Measurements from ENCODE around the gene F8. TPM values are rescaled to one million over a fixed set of nuclear protein-coding genes. Genes with fewer than 3 reads are reported as not detected.

The F8 gene
- total RNA-seq, 1 donor = 3.6 TPM

GRCh38 chrX:154809939-154810665, 212.4 kb downstream of the F8 start:
- no peak overlapping the region for H3K4me3 ChIP-seq (ENCODE audit: low read length)
- no peaks in the 10 kb centered on the region for H3K9me3 ChIP-seq (ENCODE audit: low read depth, low read length)
- H3K27me3 ChIP-seq (ENCODE audit: insufficient read depth, low read length) = no peaks in the 10 kb centered on the region
- peaks cover 7% of the 10 kb centered on the region for H3K4me1 ChIP-seq (ENCODE audit: insufficient read depth, low read length)

- no peaks in the 10 kb centered on the region for H3K27me3 ChIP-seq (ENCODE audit: insufficient read depth, low read length)
- H3K4me1 ChIP-seq (ENCODE audit: insufficient read depth, low read length) = peaks cover 29% of the 10 kb centered on the region
- no peak overlapping the region for H3K4me3 ChIP-seq (ENCODE audit: low read length)
- no peaks in the 10 kb centered on the region for H3K9me3 ChIP-seq (ENCODE audit: low read depth, low read length)
Measured at GRCh38 chrX:154806837-154807501, 215.6 kb downstream of the F8 start.

- peaks cover 40% of the 10 kb centered on the region for H3K4me1 ChIP-seq (ENCODE audit: insufficient read depth, low read length)
- no peaks in the 10 kb centered on the region for H3K9me3 ChIP-seq (ENCODE audit: low read depth, low read length)
- H3K4me3 ChIP-seq (ENCODE audit: low read length) = peak overlapping the region; percentile 64
- no peaks in the 10 kb centered on the region for H3K27me3 ChIP-seq (ENCODE audit: insufficient read depth, low read length)
Measured at GRCh38 chrX:154805696-154806091, 216.8 kb downstream of the F8 start.

- Histone ChIP-seq H3K9me3 (ENCODE audit: low read depth, low read length) (no peaks in the 10 kb centered on the region), H3K4me3 (ENCODE audit: low read length) (peak within 1 kb of the TSS; percentile 64), H3K4me1 (ENCODE audit: insufficient read depth, low read length) (peaks cover 46% of the 10 kb centered on the region), H3K27me3 (ENCODE audit: insufficient read depth, low read length) (no peaks in the 10 kb centered on the region)
Measured at GRCh38 chrX:154804957-154805695, 217.4 kb downstream of the F8 start, which contains the start of gene MPP1. Gene MPP1 (minus strand): TSS chrX:154805485. CDS start chrX:154805373, 112 bp downstream.

- peaks cover 53% of the 10 kb centered on the region for H3K4me1 ChIP-seq (ENCODE audit: insufficient read depth, low read length)
- no peaks in the 10 kb centered on the region for H3K27me3 ChIP-seq (ENCODE audit: insufficient read depth, low read length)
- H3K4me3 ChIP-seq (ENCODE audit: low read length) = peak overlapping the region; percentile 64
- H3K9me3 ChIP-seq (ENCODE audit: low read depth, low read length) = no peaks in the 10 kb centered on the region
Measured at GRCh38 chrX:154804261-154804956, 218.1 kb downstream of the F8 start.

GRCh38 chrX:154802947-154803346, 219.6 kb downstream of the F8 start:
- Histone ChIP-seq H3K4me3 (ENCODE audit: low read length) (no peak overlapping the region), H3K9me3 (ENCODE audit: low read depth, low read length) (no peaks in the 10 kb centered on the region), H3K4me1 (ENCODE audit: insufficient read depth, low read length) (peaks cover 67% of the 10 kb centered on the region), H3K27me3 (ENCODE audit: insufficient read depth, low read length) (no peaks in the 10 kb centered on the region)

- no peak overlapping the region for H3K4me3 ChIP-seq (ENCODE audit: low read length)
- peaks cover 81% of the 10 kb centered on the region for H3K4me1 ChIP-seq (ENCODE audit: insufficient read depth, low read length)
- no peaks in the 10 kb centered on the region for H3K9me3 ChIP-seq (ENCODE audit: low read depth, low read length)
- H3K27me3 ChIP-seq (ENCODE audit: insufficient read depth, low read length) = no peaks in the 10 kb centered on the region
Measured at GRCh38 chrX:154800478-154801210, 221.9 kb downstream of the F8 start.

- H3K4me3 ChIP-seq (ENCODE audit: low read length) = no peak overlapping the region
Measured at GRCh38 chrX:154799556-154800348, 222.8 kb downstream of the F8 start.

GRCh38 chrX:154797006-154797405, 225.5 kb downstream of the F8 start:
- Histone ChIP-seq H3K4me1 (ENCODE audit: insufficient read depth, low read length) (peaks cover 72% of the 10 kb centered on the region), H3K9me3 (ENCODE audit: low read depth, low read length) (no peaks in the 10 kb centered on the region), H3K27me3 (ENCODE audit: insufficient read depth, low read length) (no peaks in the 10 kb centered on the region), H3K4me3 (ENCODE audit: low read length) (no peak overlapping the region)

More at GRCh38 chrX:154799556-154800348, 222.8 kb downstream of the F8 start:
- Histone ChIP-seq H3K4me1 (ENCODE audit: insufficient read depth, low read length) (peaks cover 87% of the 10 kb centered on the region), H3K27me3 (ENCODE audit: insufficient read depth, low read length) (no peaks in the 10 kb centered on the region), H3K9me3 (ENCODE audit: low read depth, low read length) (no peaks in the 10 kb centered on the region)

GRCh38 chrX:154795016-154795415, 227.5 kb downstream of the F8 start:
- no peak overlapping the region for H3K4me3 ChIP-seq (ENCODE audit: low read length)
- no peaks in the 10 kb centered on the region for H3K9me3 ChIP-seq (ENCODE audit: low read depth, low read length)
- H3K4me1 ChIP-seq (ENCODE audit: insufficient read depth, low read length) = peaks cover 53% of the 10 kb centered on the region
- H3K27me3 ChIP-seq (ENCODE audit: insufficient read depth, low read length) = no peaks in the 10 kb centered on the region

GRCh38 chrX:154793084-154793795, 229.3 kb downstream of the F8 start:
- Histone ChIP-seq H3K4me1 (ENCODE audit: insufficient read depth, low read length) (peaks cover 35% of the 10 kb centered on the region), H3K27me3 (ENCODE audit: insufficient read depth, low read length) (no peaks in the 10 kb centered on the region), H3K9me3 (ENCODE audit: low read depth, low read length) (no peaks in the 10 kb centered on the region), H3K4me3 (ENCODE audit: low read length) (no peak overlapping the region)

- Histone ChIP-seq H3K4me1 (ENCODE audit: insufficient read depth, low read length) (peaks cover 25% of the 10 kb centered on the region), H3K9me3 (ENCODE audit: low read depth, low read length) (no peaks in the 10 kb centered on the region), H3K4me3 (ENCODE audit: low read length) (no peak overlapping the region), H3K27me3 (ENCODE audit: insufficient read depth, low read length) (no peaks in the 10 kb centered on the region)
Measured at GRCh38 chrX:154791939-154792338, 230.6 kb downstream of the F8 start.

GRCh38 chrX:154791467-154791866, 231.1 kb downstream of the F8 start:
- Histone ChIP-seq H3K27me3 (ENCODE audit: insufficient read depth, low read length) (no peaks in the 10 kb centered on the region), H3K4me3 (ENCODE audit: low read length) (no peak overlapping the region), H3K9me3 (ENCODE audit: low read depth, low read length) (no peaks in the 10 kb centered on the region), H3K4me1 (ENCODE audit: insufficient read depth, low read length) (peaks cover 21% of the 10 kb centered on the region)

Data from mononuclear cell (primary cell).